Lung (tissue), 12 donors: ENCODE results near the gene C8A. TPM values are rescaled to one million over a fixed set of nuclear protein-coding genes. Genes with fewer than 3 reads are reported as not detected.

ENCODE experiments used
- ATAC-seq: fragments of 200-7000 bp; cut with Tn5 transposase; one replicate; pipeline ENCODE4 v1.9.1; 2020; ENCODE audit warnings: moderate number of reproducible peaks; ENCODE audit not compliant: insufficient read depth, low FRiP score
- DNase-seq, 3 donors: peaks; one replicate each; pipeline ENCODE4 v3.0.0-alpha.2; 2013 to 2017
- H3K27ac ChIP-seq, 2 donors: one replicate each; pipeline ENCODE4 v1.5.1; 2013; ENCODE audit warnings: mild to moderate bottlenecking in 2 of 2, moderate library complexity in 2 of 2, control low read depth in 1 of 2, inconsistent platforms in 1 of 2, low read depth in 1 of 2, low read length in 1 of 2
- H3K27me3 ChIP-seq, 3 donors: one replicate each; pipeline ENCODE4 v1.5.1; 2013; ENCODE audit warnings: low read length in 2 of 3; ENCODE audit not compliant: control insufficient read depth in 3 of 3, insufficient read depth in 3 of 3
- H3K36me3 ChIP-seq, 4 donors: one replicate each; pipeline ENCODE4 v1.5.1; 2013; ENCODE audit warnings: low read length in 4 of 4, mild to moderate bottlenecking in 1 of 4, moderate library complexity in 1 of 4; ENCODE audit not compliant: control insufficient read depth in 4 of 4, insufficient read depth in 4 of 4
- H3K4me1 ChIP-seq, 5 donors: one replicate each; pipeline ENCODE4 v1.5.1; 2013; ENCODE audit warnings: low read length in 5 of 5, mild to moderate bottlenecking in 2 of 5, moderate library complexity in 1 of 5; ENCODE audit not compliant: control insufficient read depth in 5 of 5, insufficient read depth in 5 of 5
- H3K4me3 ChIP-seq: one replicate; pipeline ENCODE4 v1.5.1; 2013; ENCODE audit warnings: mild to moderate bottlenecking, control low read depth, moderate library complexity
- H3K9ac ChIP-seq, 2 donors: one replicate each; pipeline ENCODE4 v1.5.1; 2013; ENCODE audit warnings: low read length in 2 of 2, control low read depth in 1 of 2; ENCODE audit not compliant: insufficient read depth in 1 of 2
- H3K9me3 ChIP-seq, 4 donors: one replicate each; pipeline ENCODE4 v1.5.1; 2013; ENCODE audit warnings: low read length in 3 of 4, mild to moderate bottlenecking in 1 of 4, moderate library complexity in 1 of 4; ENCODE audit not compliant: control insufficient read depth in 4 of 4, insufficient read depth in 3 of 4
- WGBS, 2 donors: extraction: QIAGEN DNeasy Blood & Tissue Kit; methylation state at CpG; one replicate each; pipeline ENCODE4 v1.1.7; 2013; 5-methylcytosine and 5-hydroxymethylcytosine counted together
- polyA plus RNA-seq, 2 donors: library from polyadenylated mRNA; stranded (reverse); fragments of 200-250 nt; gene quantifications; one replicate each; pipeline ENCODE4 v1.2.1, GENCODE V29; 2013
- total RNA-seq, 2 donors: library from RNA; depleted of rRNA in 1 of 2; stranded (reverse); fragments of >200 nt in 1 of 2; gene quantifications; one replicate each; pipeline ENCODE4 v1.2.1, GENCODE V29; 2014 to 2021
- TF ChIP-seq, protein P1 (sequence below): IDR thresholded peaks from 2 replicates; pipeline ENCODE4 v1.5.1; 2012; ENCODE audit warnings: mild to moderate bottlenecking; ENCODE audit errors: control extremely low read depth, extremely low read depth
- donor health status: control.
- donor health status: control.
- donor health status: Bipolar disorder and iron deficiency.
- donor health status: healthy.
- donor health status: DM: yes; HTN: yes; CAD: no.

Gene C8A
- total and polyA plus RNA-seq, 4 donors = 0.12 to 1.4 TPM; not detected in 2

DNA sequence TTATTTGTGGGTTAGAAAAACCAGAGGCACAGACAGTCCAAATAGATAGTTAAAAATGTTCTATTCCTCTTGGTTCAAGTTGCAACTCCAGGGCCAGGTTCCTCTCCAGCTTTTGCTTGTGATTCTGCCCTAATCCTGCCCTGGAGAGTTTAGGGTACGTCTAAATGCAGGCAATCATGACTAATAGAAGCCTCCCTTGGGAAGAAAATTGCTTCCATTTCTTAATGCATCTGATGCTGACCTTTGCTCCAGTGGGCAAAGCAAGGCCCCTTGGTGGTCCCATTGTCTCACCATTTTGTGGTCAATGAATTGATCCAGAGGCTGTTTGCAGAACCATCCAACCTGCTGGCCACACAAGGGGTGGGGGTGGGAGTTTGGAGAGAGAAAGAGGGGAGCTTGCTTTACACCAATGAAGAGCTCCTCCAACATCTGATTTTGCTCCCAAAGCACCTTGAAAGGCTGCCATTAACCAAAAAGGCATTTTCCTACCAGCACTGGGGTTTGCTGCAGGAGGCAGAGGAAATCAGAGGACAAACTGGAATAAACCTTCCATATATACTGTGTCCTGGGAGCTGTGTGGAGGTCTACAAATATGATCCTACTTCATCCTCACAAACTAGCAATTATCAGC lies 79.9 kb downstream of the C8A start:
- 24 to 32% methylated on average over 1 of the region's 1 CpG for WGBS, 2 donors
- no peak overlapping the region for H3K4me3 ChIP-seq
- no peaks in the 10 kb centered on the region for H3K36me3 ChIP-seq
- no peak overlapping the region for H3K27ac ChIP-seq
- TF ChIP-seq, protein P1, sequence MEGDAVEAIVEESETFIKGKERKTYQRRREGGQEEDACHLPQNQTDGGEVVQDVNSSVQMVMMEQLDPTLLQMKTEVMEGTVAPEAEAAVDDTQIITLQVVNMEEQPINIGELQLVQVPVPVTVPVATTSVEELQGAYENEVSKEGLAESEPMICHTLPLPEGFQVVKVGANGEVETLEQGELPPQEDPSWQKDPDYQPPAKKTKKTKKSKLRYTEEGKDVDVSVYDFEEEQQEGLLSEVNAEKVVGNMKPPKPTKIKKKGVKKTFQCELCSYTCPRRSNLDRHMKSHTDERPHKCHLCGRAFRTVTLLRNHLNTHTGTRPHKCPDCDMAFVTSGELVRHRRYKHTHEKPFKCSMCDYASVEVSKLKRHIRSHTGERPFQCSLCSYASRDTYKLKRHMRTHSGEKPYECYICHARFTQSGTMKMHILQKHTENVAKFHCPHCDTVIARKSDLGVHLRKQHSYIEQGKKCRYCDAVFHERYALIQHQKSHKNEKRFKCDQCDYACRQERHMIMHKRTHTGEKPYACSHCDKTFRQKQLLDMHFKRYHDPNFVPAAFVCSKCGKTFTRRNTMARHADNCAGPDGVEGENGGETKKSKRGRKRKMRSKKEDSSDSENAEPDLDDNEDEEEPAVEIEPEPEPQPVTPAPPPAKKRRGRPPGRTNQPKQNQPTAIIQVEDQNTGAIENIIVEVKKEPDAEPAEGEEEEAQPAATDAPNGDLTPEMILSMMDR = no peak
- no peaks in the 10 kb centered on the region for H3K27me3 ChIP-seq
- no peak overlapping the region for H3K9ac ChIP-seq
- H3K4me1 ChIP-seq = no peaks in the 10 kb centered on the region
- DNase-seq (no peak), ATAC-seq (no peak)
- no peaks in the 10 kb centered on the region for H3K9me3 ChIP-seq

DNA sequence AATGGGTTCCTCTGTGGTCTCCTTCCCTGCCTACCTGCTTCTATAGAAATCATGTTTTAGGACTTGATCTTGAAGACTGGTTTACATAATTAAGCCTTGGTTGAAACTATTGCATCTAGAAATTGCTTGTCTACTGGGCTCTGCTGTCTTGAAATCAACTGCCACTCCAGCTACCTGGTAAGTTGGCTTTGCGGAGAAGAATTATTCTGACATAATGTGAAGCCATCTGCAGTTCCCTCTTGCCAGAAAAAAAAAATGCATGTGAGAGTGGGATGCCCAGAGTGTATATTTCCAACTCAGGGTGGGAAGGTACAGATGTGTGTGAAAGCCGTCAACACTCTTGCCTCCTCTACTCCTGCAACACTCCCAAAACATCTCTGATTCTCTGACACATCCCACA lies 84.0 kb downstream of the C8A start:
- Histone ChIP-seq H3K36me3 (no peaks in the 10 kb centered on the region), H3K4me3 (no peak overlapping the region), H3K27ac (no peak overlapping the region), H3K9ac (no peak overlapping the region), H3K27me3 (no peaks in the 10 kb centered on the region), H3K4me1 (no peaks in the 10 kb centered on the region), H3K9me3 (peaks cover 0 to 3% (median 0%) of the 10 kb centered on the region in 4 donors)
- WGBS, 2 donors = 98 to 100% methylated on average over 2 of the region's 2 CpGs
- DNase-seq = no peak
- ATAC-seq = no peak
- TF ChIP-seq, protein P1 = no peak

DNA sequence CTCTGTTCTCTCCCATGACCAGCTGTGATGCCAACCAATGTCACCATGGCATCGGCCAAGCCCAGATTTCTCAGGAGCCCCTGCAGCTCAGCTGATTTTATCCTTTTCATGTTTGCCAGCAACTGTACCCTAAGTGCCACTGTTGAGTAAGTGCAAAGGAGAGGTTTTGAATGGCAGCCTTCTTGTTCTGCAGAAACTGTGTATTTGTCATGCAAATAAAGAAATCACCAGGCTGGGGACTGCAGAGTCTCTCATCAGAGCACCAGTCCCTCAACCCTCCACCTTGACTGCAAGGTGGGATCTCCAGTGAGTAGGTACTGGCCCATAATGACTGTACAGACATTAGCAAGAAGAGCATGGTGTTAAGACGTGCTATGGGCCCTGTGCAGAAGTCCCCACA lies 84.6 kb downstream of the C8A start:
- DNase-seq = no peak
- Histone ChIP-seq H3K27me3 (no peaks in the 10 kb centered on the region), H3K9ac (no peak overlapping the region), H3K4me3 (no peak overlapping the region), H3K9me3 (peaks cover 0 to 3% (median 0%) of the 10 kb centered on the region in 4 donors), H3K36me3 (no peaks in the 10 kb centered on the region), H3K4me1 (no peaks in the 10 kb centered on the region), H3K27ac (no peak overlapping the region)
- TF ChIP-seq, protein P1 = no peak
- WGBS, 2 donors = 79 to 85% methylated on average over 2 of the region's 2 CpGs
- no peak for ATAC-seq

DNA sequence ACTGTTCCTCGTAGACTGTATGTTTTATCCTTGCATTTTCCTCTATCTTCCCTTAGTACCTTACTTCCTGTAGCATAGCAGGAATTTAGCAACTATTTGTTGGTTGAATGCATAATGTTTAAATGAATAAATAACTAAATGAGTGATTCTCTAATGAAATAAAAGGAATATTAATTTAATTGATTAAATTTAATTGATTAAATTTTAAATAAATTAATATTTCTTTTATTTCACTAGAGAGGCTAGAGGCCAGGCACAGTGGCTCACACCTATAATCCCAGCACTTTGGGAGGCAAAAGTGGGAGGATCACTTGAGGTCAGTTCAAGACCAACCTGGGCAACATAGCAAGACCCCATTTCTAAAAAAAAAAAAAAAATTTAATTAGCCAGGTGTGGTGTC lies 85.4 kb downstream of the C8A start:
- H3K27me3 ChIP-seq = no peaks in the 10 kb centered on the region
- TF ChIP-seq, protein P1 = no peak
- WGBS, 2 donors = 0 to 84% methylated on average over 1 of the region's 1 CpG
- H3K9me3 ChIP-seq = peaks cover 0 to 3% (median 0%) of the 10 kb centered on the region in 4 donors
- H3K36me3 ChIP-seq = no peaks in the 10 kb centered on the region
- H3K27ac ChIP-seq = no peak overlapping the region
- no peak overlapping the region for H3K9ac ChIP-seq
- ATAC-seq (no peak), DNase-seq (no peak)
- no peaks in the 10 kb centered on the region for H3K4me1 ChIP-seq
- H3K4me3 ChIP-seq = no peak overlapping the region
